ENCODE measurements around the gene CALML6.

CALML6 gene

GRCh38 chr1:1959840-1960479 is 44.9 kb downstream of the CALML6 start (continued):
- TF ChIP-seq, protein P1, sequence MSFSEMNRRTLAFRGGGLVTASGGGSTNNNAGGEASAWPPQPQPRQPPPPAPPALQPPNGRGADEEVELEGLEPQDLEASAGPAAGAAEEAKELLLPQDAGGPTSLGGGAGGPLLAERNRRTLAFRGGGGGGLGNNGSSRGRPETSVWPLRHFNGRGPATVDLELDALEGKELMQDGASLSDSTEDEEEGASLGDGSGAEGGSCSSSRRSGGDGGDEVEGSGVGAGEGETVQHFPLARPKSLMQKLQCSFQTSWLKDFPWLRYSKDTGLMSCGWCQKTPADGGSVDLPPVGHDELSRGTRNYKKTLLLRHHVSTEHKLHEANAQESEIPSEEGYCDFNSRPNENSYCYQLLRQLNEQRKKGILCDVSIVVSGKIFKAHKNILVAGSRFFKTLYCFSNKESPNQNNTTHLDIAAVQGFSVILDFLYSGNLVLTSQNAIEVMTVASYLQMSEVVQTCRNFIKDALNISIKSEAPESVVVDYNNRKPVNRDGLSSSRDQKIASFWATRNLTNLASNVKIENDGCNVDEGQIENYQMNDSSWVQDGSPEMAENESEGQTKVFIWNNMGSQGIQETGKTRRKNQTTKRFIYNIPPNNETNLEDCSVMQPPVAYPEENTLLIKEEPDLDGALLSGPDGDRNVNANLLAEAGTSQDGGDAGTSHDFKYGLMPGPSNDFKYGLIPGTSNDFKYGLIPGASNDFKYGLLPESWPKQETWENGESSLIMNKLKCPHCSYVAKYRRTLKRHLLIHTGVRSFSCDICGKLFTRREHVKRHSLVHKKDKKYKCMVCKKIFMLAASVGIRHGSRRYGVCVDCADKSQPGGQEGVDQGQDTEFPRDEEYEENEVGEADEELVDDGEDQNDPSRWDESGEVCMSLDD (tag by site-specific recombination; IDR thresholded peaks at IDR 0.05), result peak; percentile 72; the same call in 1 of the 2 replicates
- TF ChIP-seq ZNF561 (tag by site-specific recombination; IDR thresholded peaks at IDR 0.05; ENCODE audit: borderline replicate concordance), result no peak; the same call in 1 of the 2 replicates
- no peak for TF ChIP-seq ZNF529 (tag by site-specific recombination; IDR thresholded peaks at IDR 0.05; ENCODE audit: insufficient replicate concordance)
- no peak for TF ChIP-seq ZNF626 (tag by site-specific recombination; IDR thresholded peaks at IDR 0.05)
- peak; percentile 90 for TF ChIP-seq ZBTB17 (tag by site-specific recombination; IDR thresholded peaks at IDR 0.05)
- TF ChIP-seq, protein P2, sequence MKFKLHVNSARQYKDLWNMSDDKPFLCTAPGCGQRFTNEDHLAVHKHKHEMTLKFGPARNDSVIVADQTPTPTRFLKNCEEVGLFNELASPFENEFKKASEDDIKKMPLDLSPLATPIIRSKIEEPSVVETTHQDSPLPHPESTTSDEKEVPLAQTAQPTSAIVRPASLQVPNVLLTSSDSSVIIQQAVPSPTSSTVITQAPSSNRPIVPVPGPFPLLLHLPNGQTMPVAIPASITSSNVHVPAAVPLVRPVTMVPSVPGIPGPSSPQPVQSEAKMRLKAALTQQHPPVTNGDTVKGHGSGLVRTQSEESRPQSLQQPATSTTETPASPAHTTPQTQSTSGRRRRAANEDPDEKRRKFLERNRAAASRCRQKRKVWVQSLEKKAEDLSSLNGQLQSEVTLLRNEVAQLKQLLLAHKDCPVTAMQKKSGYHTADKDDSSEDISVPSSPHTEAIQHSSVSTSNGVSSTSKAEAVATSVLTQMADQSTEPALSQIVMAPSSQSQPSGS (tag by site-specific recombination; IDR thresholded peaks at IDR 0.05; ENCODE audit: low read depth), result no peak
- no peak for TF ChIP-seq ZFP41 (tag by site-specific recombination; IDR thresholded peaks at IDR 0.05; ENCODE audit: borderline replicate concordance)
- TF ChIP-seq ZNF621 (tag by site-specific recombination; IDR thresholded peaks at IDR 0.05), result no peak

DNA sequence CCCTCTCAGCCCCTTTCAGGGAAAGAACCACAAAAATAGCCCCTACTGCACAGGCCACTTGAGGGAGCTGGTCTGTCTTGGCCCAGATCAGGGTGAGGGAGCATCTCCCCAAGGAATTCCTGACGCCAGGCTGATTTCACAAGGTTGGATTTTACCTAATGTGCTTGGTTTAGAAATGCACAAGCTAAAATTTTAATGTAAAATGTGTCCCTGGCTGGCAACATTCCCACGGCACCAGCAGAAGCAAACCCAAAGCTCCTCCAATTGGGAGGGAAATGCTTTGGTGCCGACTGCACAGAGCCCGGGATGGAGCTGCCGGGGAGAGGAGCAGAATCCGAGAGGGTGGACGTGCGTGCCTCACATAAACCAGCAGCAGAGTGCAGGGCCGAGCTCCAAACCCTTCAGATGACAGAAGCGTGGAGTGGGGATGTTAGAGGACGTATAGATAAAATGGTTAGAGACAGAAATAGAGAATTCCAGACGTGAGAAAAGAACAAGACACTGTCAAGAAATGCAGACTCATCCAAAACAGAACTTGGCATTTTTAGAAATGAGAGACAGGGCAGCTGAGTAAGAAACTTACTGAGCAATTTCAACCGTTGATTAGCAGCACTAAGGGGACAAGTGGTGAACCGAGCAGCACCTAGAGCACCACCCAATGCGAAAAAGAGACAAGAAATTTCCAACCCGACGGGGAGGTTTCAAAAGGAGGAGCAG is 45.6 kb downstream of the CALML6 start:
- Histone ChIP-seq H3K4me1 (ENCODE audit: control insufficient read depth, insufficient read depth, low read length) (no peaks in the 10 kb centered on the region), H3K36me3 (ENCODE audit: control insufficient read depth in 2 of 2, insufficient read depth in 1 of 2, low read length in 2 of 2) (no peaks in the 10 kb centered on the region), H3K27ac (ENCODE audit: extremely low read depth, low read depth, low read length) (no peak overlapping the region), H3K9me3 (ENCODE audit: control insufficient read depth, insufficient read depth, low read depth, low read length) (no peaks in the 10 kb centered on the region), H3K4me3 (ENCODE audit: low read depth, low read length) (no peak overlapping the region)
- CTCF ChIA-PET, result interaction anchor here (0.6 to 8.8 kb wide), 22 partner anchors 10 to 557 kb away, joined by 3 to 118 read pairs (median 4); no protein-coding TSS in a partner anchor
- no peak for TF ChIP-seq ZNF175 (tag by site-specific recombination; IDR thresholded peaks at IDR 0.05)
- TF ChIP-seq ZIC2 (tag by site-specific recombination; IDR thresholded peaks at IDR 0.05), result no peak
- TF ChIP-seq ZEB2 (tag by site-specific recombination; IDR thresholded peaks at IDR 0.05), result no peak
- TF ChIP-seq ZFP41 (tag by site-specific recombination; IDR thresholded peaks at IDR 0.05; ENCODE audit: borderline replicate concordance), result no peak
- no peak for TF ChIP-seq ZNF394 (tag by site-specific recombination; IDR thresholded peaks at IDR 0.05; ENCODE audit: borderline replicate concordance)
- TF ChIP-seq ZNF830 (tag by site-specific recombination; IDR thresholded peaks at IDR 0.05; ENCODE audit: low read depth), result no peak
- TF ChIP-seq ZNF529 (tag by site-specific recombination; IDR thresholded peaks at IDR 0.05; ENCODE audit: insufficient replicate concordance), result no peak
- TF ChIP-seq, protein P3, sequence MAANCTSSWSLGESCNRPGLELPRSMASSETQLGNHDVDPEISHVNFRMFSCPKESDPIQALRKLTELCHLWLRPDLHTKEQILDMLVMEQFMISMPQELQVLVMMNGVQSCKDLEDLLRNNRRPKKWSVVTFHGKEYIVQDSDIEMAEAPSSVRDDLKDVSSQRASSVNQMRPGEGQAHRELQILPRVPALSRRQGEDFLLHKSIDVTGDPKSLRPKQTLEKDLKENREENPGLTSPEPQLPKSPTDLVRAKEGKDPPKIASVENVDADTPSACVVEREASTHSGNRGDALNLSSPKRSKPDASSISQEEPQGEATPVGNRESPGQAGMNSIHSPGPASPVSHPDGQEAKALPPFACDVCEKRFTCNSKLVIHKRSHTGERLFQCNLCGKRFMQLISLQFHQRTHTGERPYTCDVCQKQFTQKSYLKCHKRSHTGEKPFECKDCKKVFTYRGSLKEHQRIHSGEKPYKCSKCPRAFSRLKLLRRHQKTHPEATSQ (tag by site-specific recombination; IDR thresholded peaks at IDR 0.05), result no peak
- no peak for TF ChIP-seq ZNF223 (tag by site-specific recombination; IDR thresholded peaks at IDR 0.05)
- no peak for TF ChIP-seq KLF8 (tag by site-specific recombination; IDR thresholded peaks at IDR 0.05)
- no peak for TF ChIP-seq GFI1B (tag by site-specific recombination; IDR thresholded peaks at IDR 0.05)
- no peak for TF ChIP-seq ZNF155 (tag by site-specific recombination; IDR thresholded peaks at IDR 0.05)
- POLR2A ChIA-PET, result interaction anchor here (1.0 kb wide), 1 partner anchor 84 kb away, joined by 5 read pairs; no protein-coding TSS in a partner anchor
